Activated CD4-positive, alpha-beta T cell treated with anti-CD3 and anti-CD28 coated beads for 36 hours (primary cell): Measurements from ENCODE around the gene GYG1. TPM values are rescaled to one million over a fixed set of nuclear protein-coding genes. Genes with fewer than 3 reads are reported as not detected.

Experiments used
- ATAC-seq: fragments of 200-7000 bp; cut with Tn5 transposase; one replicate; pipeline ENCODE4 v1.10.0; 2021; ENCODE audit warnings: mild to moderate bottlenecking, moderate library complexity
- CTCF ChIA-PET: fragments of 350-600 bp; sonication (Branson Sonifier 250); formaldehyde crosslinking; loops from one replicate; lab custom pipeline; 2021; ENCODE audit warnings: antibody characterized with exemption; lab: Charles Lee
- POLR2A ChIA-PET: fragments of 350-600 bp; sonication (Branson Sonifier 250); formaldehyde crosslinking; loops from one replicate; lab custom pipeline; 2021; ENCODE audit warnings: antibody characterized with exemption, inconsistent platforms; lab: Charles Lee
- DNase-seq: peaks from one replicate; pipeline ENCODE4 v3.0.0-alpha.2; 2020
- H3K27ac Mint-ChIP-seq: one replicate; pipeline ENCODE4 v1.8.0; 2021; ENCODE audit warnings: mixed read lengths
- H3K27me3 Mint-ChIP-seq: one replicate; pipeline ENCODE4 v1.8.0; 2021; ENCODE audit warnings: mixed read lengths
- H3K36me3 Mint-ChIP-seq: one replicate; pipeline ENCODE4 v1.8.0; 2021; ENCODE audit warnings: low read depth, mixed read lengths
- H3K4me1 Mint-ChIP-seq: one replicate; pipeline ENCODE4 v1.8.0; 2021; ENCODE audit warnings: mixed read lengths
- H3K4me3 Mint-ChIP-seq: one replicate; pipeline ENCODE4 v1.8.0; 2021; ENCODE audit warnings: mild to moderate bottlenecking, moderate library complexity, mixed read lengths
- H3K9me3 Mint-ChIP-seq: one replicate; pipeline ENCODE4 v1.8.0; 2021; ENCODE audit warnings: low read depth, mixed read lengths
- intact Hi-C, 2 experiments: fragments of 100-400 bp; cut with DNase I in 1 of 2; cut with micrococcal nuclease in 1 of 2; formaldehyde crosslinking; loops; one replicate each; pipeline versions ENCODE4 v1.14.2 to v1.15.1; 2022 to 2024; cut with DNase I, micrococcal nuclease
- total RNA-seq, 2 experiments: library from RNA; stranded (reverse); gene quantifications; one replicate each; pipeline ENCODE4 v1.2.3, GENCODE V29; 2021

Gene GYG1
- 10 to 100 TPM; 13.3 to 14.0 TPM for total RNA-seq

DNA sequence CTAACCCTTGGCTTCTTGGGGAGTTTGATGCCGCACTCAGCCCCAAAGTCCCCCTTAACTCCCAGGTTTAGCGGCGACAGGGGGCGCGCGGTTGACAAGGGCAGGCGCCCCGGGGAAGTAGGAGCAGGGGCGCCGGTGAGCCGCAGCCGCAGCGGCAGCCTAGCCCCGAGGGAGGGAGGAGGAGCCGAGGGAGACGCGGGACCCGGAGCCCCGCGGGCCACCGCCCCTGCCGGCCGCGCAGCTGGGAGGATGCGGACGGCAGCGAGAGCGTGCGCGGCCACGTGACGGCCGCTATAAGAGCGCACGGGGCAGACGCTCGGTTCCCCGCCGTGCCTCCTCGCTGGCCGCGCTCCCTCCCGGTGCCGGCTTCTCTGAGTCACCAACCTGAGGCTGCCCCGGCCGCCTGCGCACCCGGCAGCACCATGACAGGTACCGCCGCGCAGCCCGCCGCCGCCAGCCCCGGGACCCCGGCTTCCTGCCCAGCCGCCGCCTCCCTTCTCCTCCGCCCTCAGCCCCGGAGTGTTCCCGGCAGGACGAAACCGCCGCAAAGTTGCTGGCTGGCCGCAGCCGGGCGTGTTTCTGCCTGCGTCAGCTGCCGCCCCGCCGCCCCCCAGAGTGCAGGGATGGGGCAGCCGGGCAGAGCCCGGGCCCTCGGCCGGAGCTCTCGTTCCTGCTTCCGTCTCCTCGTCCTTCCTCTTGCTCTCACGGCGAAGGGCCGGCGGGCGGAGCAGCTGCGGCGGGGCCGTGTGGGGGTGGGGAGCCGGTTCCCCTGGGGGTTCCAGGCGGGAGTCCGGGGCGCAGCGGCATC is at the start of gene GYG1:
Gene GYG1, plus strand, starts transcription at position 322 of the 808 bp plus-strand sequence. Its CDS starts 101 bp downstream, at position 423.
- H3K36me3 Mint-ChIP-seq, result peaks cover 8% of the 10 kb centered on the region
- ATAC-seq (peak; percentile 91), DNase-seq (peak; percentile 85)
- ChIA-PET POLR2A (interaction anchor here (0.6 to 1.2 kb wide), 3 partner anchors 10 to 41 kb away, joined by 3 to 4 read pairs (median 3); no protein-coding TSS in a partner anchor), CTCF (interaction anchor here (0.6 to 1.6 kb wide), 5 partner anchors 10 to 143 kb away, joined by 3 to 7 read pairs (median 4); partner anchors contain the start of gene HPS3)
- H3K4me1 Mint-ChIP-seq, result peaks cover 20% of the 10 kb centered on the region
- H3K4me3 Mint-ChIP-seq, result peak within 1 kb of the TSS; percentile 76
- peak within 1 kb of the TSS; percentile 83 for H3K27ac Mint-ChIP-seq
- H3K9me3 Mint-ChIP-seq, result no peaks in the 10 kb centered on the region
- intact Hi-C loops, result loop anchor here (1.0 to 5.0 kb wide), 5 partner anchors 51 to 761 kb away; partner anchors contain the start of genes HLTF (in 2 of the 2), HPS3 (in 2 of the 2) and COMMD2 (in 1 of the 2)
- no peaks in the 10 kb centered on the region for H3K27me3 Mint-ChIP-seq

DNA sequence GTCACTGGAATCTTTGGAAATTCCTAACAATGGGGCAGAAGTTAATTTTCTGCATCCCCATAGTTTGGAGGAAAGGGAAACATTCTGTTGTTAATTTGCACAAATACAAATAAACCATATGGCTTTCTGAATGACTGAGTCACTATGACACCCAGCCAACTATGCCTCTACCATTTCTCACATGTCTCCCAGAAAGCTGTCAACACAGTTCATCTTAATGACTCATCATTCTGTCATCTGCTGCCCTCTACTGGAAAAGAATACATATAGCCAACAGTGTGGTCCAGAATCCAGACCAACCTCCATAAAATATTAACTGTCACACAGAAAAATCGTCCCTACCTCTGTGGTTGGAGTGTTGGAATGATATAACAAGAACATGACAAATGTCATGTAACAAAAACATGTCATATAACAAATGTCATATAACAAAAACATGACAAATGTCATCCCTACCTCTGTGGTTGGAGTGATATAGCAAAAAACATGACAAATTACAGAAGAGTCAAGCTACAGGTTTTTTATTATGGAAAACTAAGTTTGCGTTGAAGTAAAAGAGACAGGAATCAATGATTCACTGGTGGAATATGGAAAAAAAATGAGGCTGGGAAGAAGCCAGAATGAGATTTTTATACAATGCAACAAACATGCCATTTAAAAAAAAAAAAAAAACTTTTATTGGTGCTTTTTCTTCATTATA is 47.7 kb upstream of the GYG1 start:
- intact Hi-C loops, result loop anchor here (1.0 kb wide), 1 partner anchor 82 kb away; no protein-coding TSS in a partner anchor
- POLR2A ChIA-PET, result no interaction called here

DNA sequence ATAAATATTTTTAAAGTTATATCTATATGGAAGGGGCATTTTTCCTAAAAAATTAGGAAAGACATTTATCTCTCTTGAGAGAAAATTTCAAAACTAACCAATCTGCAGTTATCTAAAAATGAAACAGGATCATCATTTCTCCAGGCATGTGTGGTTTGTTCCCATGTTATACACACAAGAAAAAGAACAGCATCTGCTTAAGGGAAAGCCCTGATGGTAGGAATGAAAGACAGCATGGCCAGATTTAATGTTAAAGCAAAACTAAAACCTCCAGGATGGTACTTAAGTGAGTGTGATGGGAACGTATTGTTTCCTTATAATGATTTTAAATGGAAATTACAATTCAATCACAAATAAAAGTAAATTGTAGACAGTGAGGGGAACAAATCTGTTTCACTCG is 46.2 kb upstream of the GYG1 start:
- no peak overlapping the region for H3K27ac Mint-ChIP-seq
- H3K9me3 Mint-ChIP-seq, result no peaks in the 10 kb centered on the region
- H3K27me3 Mint-ChIP-seq, result no peaks in the 10 kb centered on the region
- no peaks in the 10 kb centered on the region for H3K4me1 Mint-ChIP-seq
- ATAC-seq (no peak), DNase-seq (no peak)
- POLR2A ChIA-PET, result no interaction called here
- no peaks in the 10 kb centered on the region for H3K36me3 Mint-ChIP-seq
- no peak overlapping the region for H3K4me3 Mint-ChIP-seq
- CTCF ChIA-PET, result interaction anchor here (1.2 to 6.8 kb wide), 4 partner anchors 10 to 84 kb away, joined by 3 to 69 read pairs (median 4); no protein-coding TSS in a partner anchor
- intact Hi-C loops, result loop anchor here in 1 of 2 experiments (5.0 kb wide), 2 partner anchors 218 to 638 kb away; no protein-coding TSS in a partner anchor

More for the DNA sequence above, 47.7 kb upstream of the GYG1 start:
- Mint-ChIP-seq H3K9me3 (no peaks in the 10 kb centered on the region), H3K4me1 (no peaks in the 10 kb centered on the region), H3K4me3 (no peak overlapping the region), H3K36me3 (no peaks in the 10 kb centered on the region), H3K27ac (no peak overlapping the region), H3K27me3 (peaks cover 2% of the 10 kb centered on the region)
- DNase-seq (peak; percentile 28), ATAC-seq (peak; percentile 99)
- CTCF ChIA-PET, result interaction anchor here (0.7 to 6.8 kb wide), 7 partner anchors 10 to 83 kb away, joined by 3 to 69 read pairs (median 4); no protein-coding TSS in a partner anchor

DNA sequence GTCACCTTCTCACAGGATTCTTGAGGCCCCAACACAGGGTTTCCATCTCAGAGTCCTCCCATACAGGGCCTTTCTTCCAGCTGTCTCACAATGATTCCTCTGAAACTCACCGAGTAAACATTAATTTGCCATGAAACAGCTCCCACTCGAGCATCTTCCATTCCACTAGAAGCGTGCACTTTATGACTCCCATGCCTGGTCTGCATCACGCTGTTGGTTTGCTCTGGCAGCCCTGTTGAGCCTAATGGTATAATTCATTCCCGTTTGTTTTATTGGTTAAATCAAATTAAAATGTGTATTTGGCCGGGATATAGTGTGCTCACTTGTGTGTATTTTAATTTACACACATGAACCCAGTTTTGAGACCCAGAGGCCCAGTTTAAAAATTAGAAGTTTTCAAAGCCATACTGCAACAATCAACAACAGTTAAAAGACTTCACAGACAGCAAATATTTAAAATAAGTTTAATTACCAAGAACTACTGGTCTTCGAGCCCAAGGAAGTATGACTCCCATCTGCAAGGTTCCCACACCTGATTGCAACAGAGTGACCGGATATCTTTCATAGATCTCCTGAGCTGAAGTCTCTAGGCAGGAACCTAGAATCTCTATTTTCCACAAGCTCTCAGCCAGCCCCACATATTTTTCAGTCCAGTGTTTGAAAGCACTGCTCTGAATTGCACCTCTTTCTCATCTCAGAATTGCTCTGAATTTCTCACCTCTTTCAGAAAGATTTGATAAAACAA is 42.3 kb upstream of the GYG1 start:
- Mint-ChIP-seq H3K9me3 (no peaks in the 10 kb centered on the region), H3K4me1 (no peaks in the 10 kb centered on the region), H3K27ac (no peak overlapping the region), H3K4me3 (no peak overlapping the region), H3K36me3 (no peaks in the 10 kb centered on the region), H3K27me3 (no peaks in the 10 kb centered on the region)
- ChIA-PET POLR2A (no interaction called here), CTCF (interaction anchor here (0.5 to 1.7 kb wide), 6 partner anchors 32 to 360 kb away, joined by 3 to 6 read pairs (median 4); no protein-coding TSS in a partner anchor)
- intact Hi-C loops, result loop anchor here in 1 of 2 experiments (5.0 kb wide), 2 partner anchors 222 to 642 kb away; no protein-coding TSS in a partner anchor
- ATAC-seq, result no peak
- no peak for DNase-seq

DNA sequence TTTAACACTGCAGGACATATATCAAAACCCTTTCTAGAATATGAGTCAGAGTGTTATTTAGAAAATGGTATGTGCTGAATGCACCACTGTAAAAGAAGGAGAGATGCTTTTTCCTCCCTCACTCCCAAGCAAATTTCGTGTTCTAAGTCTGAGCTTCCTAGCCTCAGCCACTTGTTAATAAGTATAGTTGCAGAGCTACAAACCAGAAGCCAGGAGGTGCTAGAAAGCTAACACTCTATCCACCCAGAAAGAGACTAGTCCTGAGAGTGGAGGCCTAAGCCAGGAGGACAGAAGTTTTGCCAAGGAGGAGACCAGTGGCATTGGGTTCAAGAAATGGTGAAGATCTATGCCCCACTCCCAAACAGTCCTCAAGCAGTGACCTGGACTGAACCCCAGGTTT is 40.5 kb upstream of the GYG1 start:
- Mint-ChIP-seq H3K36me3 (no peaks in the 10 kb centered on the region), H3K4me3 (no peak overlapping the region), H3K9me3 (no peaks in the 10 kb centered on the region), H3K27ac (no peak overlapping the region), H3K27me3 (no peaks in the 10 kb centered on the region), H3K4me1 (no peaks in the 10 kb centered on the region)
- DNase-seq, result no peak
- POLR2A ChIA-PET, result interaction anchor here (0.6 kb wide), 1 partner anchor 40 kb away, joined by 3 read pairs; no protein-coding TSS in a partner anchor
- no peak for ATAC-seq
- intact Hi-C loops, result loop anchor here in 1 of 2 experiments (10.0 kb wide), 1 partner anchor 534 kb away; no protein-coding TSS in a partner anchor
- CTCF ChIA-PET, result interaction anchor here (0.5 to 1.7 kb wide), 4 partner anchors 90 to 354 kb away, joined by 3 to 6 read pairs (median 4); no protein-coding TSS in a partner anchor

DNA sequence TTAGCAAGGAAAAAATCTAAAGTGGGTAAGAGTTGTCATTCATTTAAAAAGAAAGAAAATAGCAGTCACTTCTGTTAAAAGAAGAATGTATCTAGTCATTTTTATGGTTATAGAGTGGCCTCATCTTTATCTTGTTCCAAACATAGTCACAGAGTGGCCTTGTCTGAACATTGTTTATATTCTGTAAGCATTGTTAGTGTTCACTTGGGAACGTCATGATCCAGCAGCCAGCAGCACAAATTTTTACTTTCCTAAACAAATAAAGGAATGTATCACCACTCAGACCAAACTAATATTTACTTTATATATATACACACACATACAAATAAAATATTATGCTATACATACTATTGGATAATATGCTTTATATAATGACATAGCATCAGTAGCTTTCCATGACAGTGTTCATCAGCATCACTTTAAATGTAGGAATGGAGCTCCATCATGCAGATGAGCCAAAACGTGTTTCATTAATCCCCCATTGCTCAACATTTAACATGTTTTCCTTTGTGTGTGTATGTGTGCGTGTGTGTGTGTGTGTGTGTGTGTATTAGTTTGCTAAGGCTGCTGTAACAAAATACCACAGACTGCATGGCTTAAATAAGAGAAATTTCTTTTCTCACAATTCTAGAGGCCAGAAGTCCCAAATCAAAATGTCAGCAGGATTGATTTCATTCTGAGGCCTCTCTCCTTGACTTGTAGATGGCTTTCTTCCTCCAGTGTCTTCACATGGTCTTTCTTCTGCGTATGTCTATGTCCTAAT is 39.6 kb upstream of the GYG1 start:
- ChIA-PET POLR2A (no interaction called here), CTCF (interaction anchor here (0.9 to 1.0 kb wide), 2 partner anchors 91 to 320 kb away, joined by 3 to 4 read pairs; no protein-coding TSS in a partner anchor)
- H3K27me3 Mint-ChIP-seq, result no peaks in the 10 kb centered on the region
- no peak overlapping the region for H3K4me3 Mint-ChIP-seq
- intact Hi-C loops, result loop anchor here in 1 of 2 experiments (10.0 kb wide), 1 partner anchor 533 kb away; no protein-coding TSS in a partner anchor
- H3K27ac Mint-ChIP-seq, result no peak overlapping the region
- DNase-seq, result no peak
- H3K36me3 Mint-ChIP-seq, result no peaks in the 10 kb centered on the region
- no peaks in the 10 kb centered on the region for H3K9me3 Mint-ChIP-seq
- no peak for ATAC-seq
- H3K4me1 Mint-ChIP-seq, result no peaks in the 10 kb centered on the region

DNA sequence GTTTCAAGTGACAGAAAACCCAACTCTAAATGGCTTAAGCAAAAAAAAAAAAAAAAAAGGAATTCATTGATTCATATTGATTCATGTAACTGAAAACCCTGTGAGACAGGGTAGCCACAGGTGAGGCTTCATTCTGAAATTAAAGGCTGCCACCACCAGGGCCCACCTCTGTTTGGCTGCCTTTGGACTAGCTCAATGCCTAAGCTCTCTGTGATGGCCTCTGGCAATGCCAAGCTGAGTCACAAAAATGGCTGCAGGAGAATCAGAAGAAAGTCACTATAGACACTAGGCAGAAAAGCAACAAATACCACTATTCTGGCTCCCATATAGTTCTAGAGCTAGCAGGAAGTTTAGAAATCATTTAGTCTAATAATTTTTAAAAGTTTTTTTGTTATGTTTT is 38.2 kb upstream of the GYG1 start:
- Mint-ChIP-seq H3K27ac (no peak overlapping the region), H3K27me3 (no peaks in the 10 kb centered on the region), H3K36me3 (no peaks in the 10 kb centered on the region), H3K4me1 (peaks cover 2% of the 10 kb centered on the region), H3K9me3 (no peaks in the 10 kb centered on the region), H3K4me3 (no peak overlapping the region)
- ChIA-PET POLR2A (no interaction called here), CTCF (interaction anchor here (0.5 to 3.0 kb wide), 8 partner anchors 10 to 326 kb away, joined by 3 to 17 read pairs (median 3); no protein-coding TSS in a partner anchor)
- ATAC-seq (no peak), DNase-seq (no peak)
- intact Hi-C loops, result loop anchor here in 1 of 2 experiments (10.0 kb wide), 1 partner anchor 532 kb away; no protein-coding TSS in a partner anchor

DNA sequence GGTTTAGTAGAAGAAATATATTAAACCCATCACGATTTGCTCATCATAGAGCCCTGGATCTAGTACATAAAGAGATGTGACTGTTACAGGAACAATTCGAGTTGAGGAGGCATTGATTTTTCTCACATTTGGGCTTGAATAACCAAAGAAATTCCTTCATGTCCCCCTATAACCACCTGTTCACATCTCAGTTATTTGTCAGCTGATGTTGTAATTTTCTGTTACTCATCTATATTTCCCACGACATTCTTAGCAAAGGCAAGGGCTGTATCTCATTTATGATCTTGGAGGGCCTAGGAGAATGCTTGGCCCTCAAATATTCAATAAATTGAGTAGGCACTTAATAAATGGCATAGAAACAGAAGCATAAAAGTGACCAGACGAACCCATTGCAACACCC is 36.4 kb upstream of the GYG1 start:
- intact Hi-C loops, result loop anchor here (1.0 to 10.0 kb wide), 4 partner anchors 165 to 530 kb away; no protein-coding TSS in a partner anchor
- H3K36me3 Mint-ChIP-seq, result no peaks in the 10 kb centered on the region
- ATAC-seq, result no peak
- H3K4me3 Mint-ChIP-seq, result no peak overlapping the region
- no peak overlapping the region for H3K27ac Mint-ChIP-seq
- no peaks in the 10 kb centered on the region for H3K9me3 Mint-ChIP-seq
- CTCF ChIA-PET, result interaction anchor here (0.6 to 3.0 kb wide), 15 partner anchors 8 to 379 kb away, joined by 3 to 18 read pairs (median 4); no protein-coding TSS in a partner anchor
- H3K27me3 Mint-ChIP-seq, result no peaks in the 10 kb centered on the region
- no peak for DNase-seq
- POLR2A ChIA-PET, result no interaction called here
- H3K4me1 Mint-ChIP-seq, result peaks cover 2% of the 10 kb centered on the region

DNA sequence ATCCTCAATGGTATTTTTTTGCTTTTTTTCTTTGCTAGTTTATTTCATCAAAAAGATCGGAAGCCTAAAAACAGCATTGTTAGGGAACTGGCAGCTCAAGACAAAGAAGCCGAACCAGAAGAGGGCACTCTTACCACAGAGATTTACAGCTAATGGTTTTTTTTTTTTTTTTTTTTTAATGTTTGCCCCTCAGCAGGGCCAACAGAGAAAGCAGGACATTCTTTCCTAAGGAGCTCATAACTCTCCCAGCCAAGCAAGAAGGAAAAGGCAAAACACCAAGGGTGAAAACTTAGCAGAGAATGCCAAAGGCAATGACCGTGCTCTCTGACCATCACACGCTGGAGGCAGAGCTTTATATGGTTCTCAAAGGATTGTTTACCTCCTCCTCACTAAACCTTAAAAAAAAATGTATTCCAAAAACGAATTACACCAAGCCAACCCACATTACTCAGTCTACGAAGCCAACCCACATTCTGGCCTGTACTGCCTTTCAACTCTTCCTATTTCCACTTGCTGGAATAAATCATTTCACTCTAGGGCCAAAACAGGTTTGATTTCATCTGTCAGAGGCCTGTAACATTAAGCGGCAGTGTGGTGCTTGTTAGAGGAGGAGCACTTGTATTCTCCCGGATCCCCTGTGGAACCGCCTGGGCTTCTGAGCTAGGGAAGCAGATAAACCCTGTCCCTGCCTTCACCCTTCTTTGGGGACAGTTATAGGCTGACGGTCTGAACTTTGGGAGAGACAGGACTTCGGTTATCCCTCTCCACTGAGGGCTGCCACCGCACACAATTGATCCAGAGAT is 35.6 kb upstream of the GYG1 start:
- POLR2A ChIA-PET, result no interaction called here
- H3K27me3 Mint-ChIP-seq, result no peaks in the 10 kb centered on the region
- CTCF ChIA-PET, result interaction anchor here (0.6 to 3.0 kb wide), 15 partner anchors 10 to 411 kb away, joined by 3 to 18 read pairs (median 4); no protein-coding TSS in a partner anchor
- no peak overlapping the region for H3K27ac Mint-ChIP-seq
- H3K4me3 Mint-ChIP-seq, result no peak overlapping the region
- intact Hi-C loops, result loop anchor here (1.0 to 10.0 kb wide), 4 partner anchors 165 to 529 kb away; no protein-coding TSS in a partner anchor
- DNase-seq (peak; percentile 42), ATAC-seq (peak; percentile 23)
- H3K36me3 Mint-ChIP-seq, result no peaks in the 10 kb centered on the region
- H3K4me1 Mint-ChIP-seq, result peaks cover 2% of the 10 kb centered on the region
- no peaks in the 10 kb centered on the region for H3K9me3 Mint-ChIP-seq
